NCI-H1092 treated with DMSO at 0.1 percent for 48 hours (cell line): Measurements from ENCODE around the gene CCDC191.

Source experiments
- DNase-seq: peaks from one replicate; lab custom pipeline; 2025; lab: John Stamatoyannopoulos, UW

The CCDC191 gene

GRCh38 chr3:114057011-114057347 is 653 bp upstream of the CCDC191 start:
- DNase-seq, result no peak

GRCh38 chr3:114052216-114052615 is 4.1 kb downstream of the CCDC191 start:
- DNase-seq, result no peak

- DNase-seq, result no peak
Observed at GRCh38 chr3:114043205-114043604, 13.1 kb downstream of the CCDC191 start.

GRCh38 chr3:114035896-114036295 is 20.4 kb downstream of the CCDC191 start:
- no peak for DNase-seq

- DNase-seq, result no peak
Observed at GRCh38 chr3:114034787-114035545, 21.4 kb downstream of the CCDC191 start.

- DNase-seq, result no peak
Observed at GRCh38 chr3:114034211-114034610, 22.1 kb downstream of the CCDC191 start.

- no peak for DNase-seq
Observed at GRCh38 chr3:114033721-114034120, 22.6 kb downstream of the CCDC191 start.

GRCh38 chr3:114026331-114026730 is 30.0 kb downstream of the CCDC191 start:
- DNase-seq, result no peak

GRCh38 chr3:114025451-114025850 is 30.9 kb downstream of the CCDC191 start:
- DNase-seq, result no peak

GRCh38 chr3:114022145-114022802 is 34.1 kb downstream of the CCDC191 start:
- no peak for DNase-seq

- no peak for DNase-seq
Observed at GRCh38 chr3:114020907-114021306, 35.4 kb downstream of the CCDC191 start.

- DNase-seq, result no peak
Observed at GRCh38 chr3:114019486-114019885, 36.8 kb downstream of the CCDC191 start.

GRCh38 chr3:114014211-114014610 is 42.1 kb downstream of the CCDC191 start:
- DNase-seq, result no peak

GRCh38 chr3:114011059-114011797 is 45.1 kb downstream of the CCDC191 start:
- DNase-seq, result no peak

- DNase-seq, result no peak
Observed at GRCh38 chr3:114005481-114005880, 50.8 kb downstream of the CCDC191 start.

- DNase-seq, result no peak
Observed at GRCh38 chr3:113985541-113985940, 70.8 kb downstream of the CCDC191 start.

- no peak for DNase-seq
Observed at GRCh38 chr3:113983544-113983943, 72.8 kb downstream of the CCDC191 start.

GRCh38 chr3:113981803-113982202 is 74.5 kb downstream of the CCDC191 start:
- no peak for DNase-seq

GRCh38 chr3:113979916-113980315 is 76.4 kb downstream of the CCDC191 start:
- DNase-seq, result no peak

GRCh38 chr3:113977822-113978221 is 78.5 kb downstream of the CCDC191 start:
- no peak for DNase-seq

- DNase-seq, result no peak
Observed at GRCh38 chr3:113968986-113969385, 87.3 kb downstream of the CCDC191 start.

- DNase-seq, result no peak
Observed at GRCh38 chr3:113966172-113966571, 90.2 kb downstream of the CCDC191 start.

GRCh38 chr3:113963879-113964278 is 92.4 kb downstream of the CCDC191 start:
- DNase-seq, result no peak
